GM19099 (cell line): ENCODE data around the gene ASPG.

ENCODE experiments used
- POLR2A ChIP-seq: IDR thresholded peaks from 3 replicates; pipeline ENCODE4 v1.6.1; 2011; ENCODE audit warnings: low read depth; ENCODE audit not compliant: insufficient read length; ENCODE audit errors: extremely low read depth

Gene ASPG

DNA sequence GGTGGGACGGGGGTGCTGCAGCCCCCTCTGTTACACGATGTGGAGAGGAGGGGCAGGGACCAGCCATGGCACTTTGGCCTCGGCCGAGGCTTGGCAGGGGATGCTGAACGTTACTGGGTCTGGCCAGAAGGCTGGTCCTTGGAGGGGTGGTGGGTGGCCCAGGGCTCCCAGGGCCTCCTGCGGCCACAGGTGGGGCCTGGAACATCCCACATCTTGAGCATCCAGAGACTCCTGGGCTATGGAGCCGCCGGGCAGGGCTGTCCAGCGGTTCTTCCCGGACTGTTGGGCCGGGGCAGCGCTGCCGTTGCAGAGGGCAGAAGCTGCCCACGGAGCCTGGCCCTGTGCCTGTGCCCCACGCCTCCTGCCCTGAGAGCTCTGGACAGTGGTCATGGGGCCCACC, 68.7 kb downstream of the ASPG start:
- no peak for TF ChIP-seq POLR2A

DNA sequence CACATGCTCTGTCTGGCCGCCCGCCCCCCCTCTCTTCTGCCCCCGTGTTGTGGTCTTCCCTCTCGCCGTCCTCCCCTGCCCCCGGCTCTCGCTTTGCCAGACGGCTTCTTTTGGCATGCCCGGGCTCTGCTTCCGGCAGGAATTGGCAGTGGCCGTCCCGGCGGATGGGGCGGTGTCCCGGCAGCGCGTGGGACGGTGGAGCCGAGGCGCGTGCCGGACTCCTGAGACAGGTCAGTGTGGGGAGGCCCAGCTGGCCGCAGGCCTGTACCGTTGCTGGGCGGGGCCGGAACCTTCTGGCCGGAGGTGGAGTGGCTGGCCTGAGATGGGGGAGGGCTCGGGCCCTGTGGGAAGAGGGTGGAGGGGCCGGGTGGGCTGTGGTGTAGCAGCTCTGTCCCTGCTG, 70.0 kb downstream of the ASPG start:
- no peak for TF ChIP-seq POLR2A

DNA sequence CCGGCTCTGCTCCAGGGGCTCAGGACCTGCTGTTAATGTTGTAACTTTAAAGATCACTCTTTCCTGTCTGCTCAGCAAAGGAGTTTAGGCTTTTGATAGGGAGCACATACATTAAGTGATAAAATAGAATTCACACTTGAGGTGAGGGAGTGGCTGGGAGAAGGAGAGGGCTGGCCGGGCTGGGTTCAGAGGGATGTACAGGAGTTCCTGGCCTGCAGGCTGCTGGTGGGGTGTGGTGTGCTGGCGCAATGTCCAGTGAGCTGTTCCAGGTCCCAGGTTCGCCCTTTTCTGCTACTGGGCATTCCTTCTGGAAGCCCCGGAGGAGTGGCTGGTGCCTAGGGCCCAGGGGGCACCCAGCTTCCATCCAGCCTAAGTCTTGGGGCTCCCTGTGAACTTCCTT, 70.6 kb downstream of the ASPG start:
- no peak for TF ChIP-seq POLR2A

GRCh38 chr14:104157016-104157928, 71.8 kb downstream of the ASPG start:
- TF ChIP-seq POLR2A = no peak

- TF ChIP-seq POLR2A = no peak
These were observed 73.6 kb downstream of the ASPG start for GRCh38 chr14:104158827-104159798.

DNA sequence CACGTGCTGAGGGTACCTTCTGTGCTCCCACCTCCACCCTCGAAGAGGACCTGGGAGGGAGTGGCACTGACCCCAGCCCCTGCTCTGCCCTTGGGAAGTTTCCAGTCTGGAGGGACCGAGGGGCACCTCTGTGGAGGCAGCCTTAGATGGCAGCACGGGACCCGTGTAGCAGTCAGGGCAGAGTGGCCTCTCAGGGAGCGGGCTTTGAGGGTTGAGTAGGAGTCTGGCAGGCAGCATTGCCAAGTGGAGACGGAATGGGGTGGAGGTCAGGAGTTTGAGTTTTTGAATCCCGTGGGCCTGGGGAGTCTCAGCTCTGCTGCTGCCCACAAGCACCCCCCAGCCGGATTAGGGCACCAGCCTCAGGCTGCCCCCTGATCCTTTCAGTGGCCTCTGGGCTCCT, 74.5 kb downstream of the ASPG start:
- no peak for TF ChIP-seq POLR2A

GRCh38 chr14:104161602-104162367, 76.3 kb downstream of the ASPG start:
- no peak for TF ChIP-seq POLR2A

DNA sequence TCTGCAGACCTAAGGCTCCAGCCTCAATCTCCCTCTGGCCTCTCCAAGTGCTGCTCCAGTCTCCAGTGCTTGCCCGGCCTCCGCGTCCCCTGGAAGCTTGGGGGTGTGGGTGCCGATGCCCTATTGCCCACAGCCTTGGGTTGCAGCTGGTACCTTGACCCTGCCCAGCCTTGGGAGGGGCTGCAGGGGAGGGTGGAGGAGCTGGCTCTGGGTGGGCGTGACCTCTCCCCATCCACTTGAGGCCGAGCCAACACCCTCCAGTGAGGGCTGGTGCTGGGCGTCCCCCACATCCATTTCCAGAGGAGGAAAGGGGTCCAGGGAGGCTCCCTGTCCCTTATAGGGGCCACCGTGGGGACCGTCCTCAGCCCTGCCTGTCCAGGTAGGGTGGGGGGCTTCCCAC, 77.0 kb downstream of the ASPG start:
- TF ChIP-seq POLR2A = no peak

GRCh38 chr14:104163541-104163940, 78.0 kb downstream of the ASPG start:
- TF ChIP-seq POLR2A = no peak

DNA sequence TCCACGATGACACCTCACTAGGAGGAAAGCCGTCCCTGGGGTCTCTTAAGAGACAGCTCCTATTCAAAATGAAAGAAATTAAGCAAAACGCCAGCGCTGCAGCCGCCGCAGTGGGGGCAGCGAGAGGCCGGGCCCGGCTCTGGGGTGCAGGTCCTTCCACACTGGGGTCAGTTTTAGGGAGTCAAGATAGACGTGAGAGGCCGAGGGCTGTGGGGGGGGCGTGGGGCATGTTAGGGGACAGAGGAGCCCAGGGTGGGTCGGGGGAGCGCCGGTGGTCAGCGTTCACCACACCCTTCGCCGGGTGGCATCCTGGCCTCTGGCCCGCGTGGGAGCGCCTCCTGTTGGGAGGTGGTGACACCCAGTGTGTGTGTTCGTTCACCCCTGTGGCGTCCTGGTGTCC, 78.5 kb downstream of the ASPG start:
- no peak for TF ChIP-seq POLR2A

- no peak for TF ChIP-seq POLR2A
These were observed 79.0 kb downstream of the ASPG start for GRCh38 chr14:104164512-104164911.
